Parathyroid adenoma (tissue), 2 donors: ENCODE measurements around the gene MGP.

ENCODE experiments used
- H2AFZ ChIP-seq: fragments of 300-600 bp; sonication (generic); one replicate; pipeline ENCODE4 v1.7.0; 2017; ENCODE audit warnings: antibody characterized with exemption, mild to moderate bottlenecking
- H3K27ac ChIP-seq: fragments of 300-600 bp; sonication (generic); one replicate; pipeline ENCODE4 v1.7.0; 2017
- H3K27me3 ChIP-seq: fragments of 300-600 bp; sonication (generic); one replicate; pipeline ENCODE4 v1.7.0; 2017; ENCODE audit warnings: low read length; ENCODE audit not compliant: control insufficient read depth, insufficient read depth
- H3K36me3 ChIP-seq: fragments of 300-600 bp; sonication (generic); one replicate; pipeline ENCODE4 v1.7.0; 2017; ENCODE audit warnings: low read length; ENCODE audit not compliant: control insufficient read depth, insufficient read depth
- H3K4me1 ChIP-seq: fragments of 300-600 bp; sonication (generic); one replicate; pipeline ENCODE4 v1.7.0; 2017; ENCODE audit warnings: control low read depth
- H3K4me2 ChIP-seq: fragments of 300-600 bp; sonication (generic); one replicate; pipeline ENCODE4 v1.7.0; 2017; ENCODE audit warnings: low read length
- H3K4me3 ChIP-seq: fragments of 300-600 bp; sonication (generic); one replicate; pipeline ENCODE4 v1.7.0; 2017; ENCODE audit warnings: low read depth, low read length
- H3K79me2 ChIP-seq: fragments of 300-600 bp; sonication (generic); one replicate; pipeline ENCODE4 v1.7.0; 2017; ENCODE audit warnings: control low read depth
- H3K9ac ChIP-seq: fragments of 300-600 bp; sonication (generic); one replicate; pipeline ENCODE4 v1.7.0; 2017; ENCODE audit warnings: mild to moderate bottlenecking
- H3K9me3 ChIP-seq: fragments of 300-600 bp; sonication (generic); one replicate; pipeline ENCODE4 v1.7.0; 2017; ENCODE audit warnings: low read length; ENCODE audit not compliant: control insufficient read depth
- TF ChIP-seq, protein P1 (sequence below): fragments of 300-600 bp; sonication (generic); IDR thresholded peaks from one replicate; pipeline ENCODE4 v1.7.0; 2017; ENCODE audit warnings: antibody characterized with exemption, mild to moderate bottlenecking
- donor health status: primary hyperparathyroidism.

MGP gene

DNA sequence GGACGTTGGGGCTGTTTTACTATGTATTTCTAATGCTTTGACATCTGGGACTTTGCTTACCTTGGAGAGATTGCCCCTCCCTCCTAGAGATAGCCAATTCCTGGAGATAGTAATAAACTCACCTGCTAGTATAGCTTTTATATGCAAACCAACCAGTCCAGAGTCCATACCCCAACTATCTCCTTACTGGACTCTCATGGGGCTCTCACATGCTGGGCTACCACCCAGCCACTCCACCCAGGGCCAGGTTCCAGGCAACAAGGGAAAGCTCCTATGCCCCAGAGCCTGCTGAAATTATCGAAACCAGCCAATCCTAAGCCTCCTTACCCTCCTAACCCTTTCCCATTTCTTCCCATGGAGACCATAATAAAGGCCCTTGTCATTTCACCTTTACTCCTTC is 25.5 kb upstream of the MGP start:
- no peak overlapping the region for H3K9ac ChIP-seq
- no peaks in the 10 kb centered on the region for H3K36me3 ChIP-seq
- no peaks in the 10 kb centered on the region for H3K9me3 ChIP-seq
- H3K4me1 ChIP-seq, result no peaks in the 10 kb centered on the region
- H3K79me2 ChIP-seq, result no peaks in the 10 kb centered on the region
- no peak overlapping the region for H2AFZ ChIP-seq
- no peak overlapping the region for H3K4me3 ChIP-seq
- no peak overlapping the region for H3K27ac ChIP-seq
- H3K4me2 ChIP-seq, result no peak overlapping the region
- TF ChIP-seq, protein P1, sequence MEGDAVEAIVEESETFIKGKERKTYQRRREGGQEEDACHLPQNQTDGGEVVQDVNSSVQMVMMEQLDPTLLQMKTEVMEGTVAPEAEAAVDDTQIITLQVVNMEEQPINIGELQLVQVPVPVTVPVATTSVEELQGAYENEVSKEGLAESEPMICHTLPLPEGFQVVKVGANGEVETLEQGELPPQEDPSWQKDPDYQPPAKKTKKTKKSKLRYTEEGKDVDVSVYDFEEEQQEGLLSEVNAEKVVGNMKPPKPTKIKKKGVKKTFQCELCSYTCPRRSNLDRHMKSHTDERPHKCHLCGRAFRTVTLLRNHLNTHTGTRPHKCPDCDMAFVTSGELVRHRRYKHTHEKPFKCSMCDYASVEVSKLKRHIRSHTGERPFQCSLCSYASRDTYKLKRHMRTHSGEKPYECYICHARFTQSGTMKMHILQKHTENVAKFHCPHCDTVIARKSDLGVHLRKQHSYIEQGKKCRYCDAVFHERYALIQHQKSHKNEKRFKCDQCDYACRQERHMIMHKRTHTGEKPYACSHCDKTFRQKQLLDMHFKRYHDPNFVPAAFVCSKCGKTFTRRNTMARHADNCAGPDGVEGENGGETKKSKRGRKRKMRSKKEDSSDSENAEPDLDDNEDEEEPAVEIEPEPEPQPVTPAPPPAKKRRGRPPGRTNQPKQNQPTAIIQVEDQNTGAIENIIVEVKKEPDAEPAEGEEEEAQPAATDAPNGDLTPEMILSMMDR, result no peak
- H3K27me3 ChIP-seq, result no peaks in the 10 kb centered on the region

DNA sequence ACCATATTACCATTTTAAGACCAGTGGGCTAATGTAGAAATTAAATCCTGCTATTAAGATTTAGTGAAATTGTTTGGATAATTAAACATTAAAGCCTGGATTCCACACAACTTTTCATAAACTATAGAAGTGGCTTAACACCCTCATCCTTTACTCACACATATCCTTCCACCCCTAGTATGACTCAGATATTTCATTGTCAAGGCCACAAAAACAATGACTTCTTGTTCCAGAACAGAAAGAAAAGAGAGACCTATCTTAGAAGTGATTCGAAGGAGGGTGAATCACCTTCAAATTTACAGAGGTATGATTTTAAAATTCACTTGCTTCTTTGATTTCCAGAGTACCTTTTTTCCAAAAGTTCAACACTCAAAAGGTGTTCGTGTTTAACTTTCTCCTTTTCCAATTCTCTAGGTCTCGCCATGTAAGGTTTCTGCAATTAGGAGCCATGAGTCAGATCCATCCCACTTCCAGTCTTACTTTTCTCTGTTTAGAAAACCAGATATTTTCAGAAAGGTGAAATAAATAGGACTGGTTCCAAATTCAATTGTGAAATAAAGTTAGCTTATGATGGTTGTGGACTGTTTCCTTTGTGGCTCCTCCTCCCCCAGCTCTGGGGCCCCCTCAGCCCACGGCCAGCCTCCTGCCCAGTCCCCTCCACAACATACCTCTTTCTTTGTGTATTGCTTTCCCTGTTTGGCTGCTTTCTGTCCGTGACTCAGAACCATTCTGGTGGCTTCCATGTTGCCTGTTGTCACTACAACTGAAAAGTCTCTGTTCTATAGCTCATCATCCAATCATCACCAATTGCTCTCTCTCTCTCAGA is 24.6 kb upstream of the MGP start:
- Histone ChIP-seq H3K4me2 (no peak overlapping the region), H3K27ac (no peak overlapping the region), H3K36me3 (no peaks in the 10 kb centered on the region), H3K9ac (no peak overlapping the region), H3K79me2 (no peaks in the 10 kb centered on the region), H3K9me3 (no peaks in the 10 kb centered on the region), H3K4me3 (no peak overlapping the region), H3K4me1 (no peaks in the 10 kb centered on the region), H3K27me3 (no peaks in the 10 kb centered on the region), H2AFZ (no peak overlapping the region)
- TF ChIP-seq, protein P1, result no peak

DNA sequence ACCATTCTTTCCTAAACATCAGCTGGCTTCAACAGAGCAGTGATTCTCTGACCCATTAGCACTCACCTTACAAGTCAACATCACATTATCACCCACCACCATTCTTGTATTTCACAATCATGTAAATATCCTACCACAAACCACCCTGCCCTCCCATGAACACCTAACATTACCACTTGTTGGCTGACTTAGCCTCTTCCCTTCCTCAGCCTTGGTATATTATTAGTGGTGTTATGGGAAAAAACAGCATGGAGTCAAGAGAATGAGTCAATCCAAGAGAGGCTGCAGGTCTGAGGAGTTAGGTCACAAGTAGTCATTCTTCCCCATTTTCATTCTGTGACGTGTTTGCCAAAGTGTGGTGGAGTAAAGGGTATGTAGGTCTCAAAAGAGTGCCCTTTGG is 22.3 kb upstream of the MGP start:
- Histone ChIP-seq H2AFZ (no peak overlapping the region), H3K79me2 (no peaks in the 10 kb centered on the region), H3K9me3 (no peaks in the 10 kb centered on the region), H3K27me3 (no peaks in the 10 kb centered on the region), H3K4me3 (no peak overlapping the region), H3K9ac (no peak overlapping the region), H3K4me1 (no peaks in the 10 kb centered on the region), H3K27ac (no peak overlapping the region), H3K4me2 (no peak overlapping the region), H3K36me3 (no peaks in the 10 kb centered on the region)
- TF ChIP-seq, protein P1, result no peak

DNA sequence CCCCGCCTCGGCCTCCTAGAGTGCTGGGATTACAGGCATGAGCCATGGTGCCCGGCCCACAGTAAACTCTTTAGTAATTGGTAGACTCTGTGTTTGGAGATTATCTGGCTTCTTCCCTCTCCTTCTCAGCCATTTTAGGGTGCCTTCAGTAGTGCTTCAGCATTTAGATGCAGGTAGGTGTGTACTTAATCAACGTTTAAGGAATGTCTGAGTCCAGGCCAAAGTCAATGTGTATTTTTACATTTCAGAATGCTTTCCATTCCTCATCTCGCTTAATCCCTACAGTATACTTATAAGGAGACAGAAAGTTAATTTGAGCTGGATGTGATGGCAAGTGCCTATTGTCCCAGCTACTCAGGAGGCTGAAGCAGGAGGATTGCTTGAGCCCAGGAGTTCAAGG is 20.5 kb upstream of the MGP start:
- H3K9ac ChIP-seq, result no peak overlapping the region

More for the DNA sequence above, 20.5 kb upstream of the MGP start:
- Histone ChIP-seq H3K4me1 (no peaks in the 10 kb centered on the region), H3K9me3 (no peaks in the 10 kb centered on the region), H3K27me3 (no peaks in the 10 kb centered on the region), H3K36me3 (no peaks in the 10 kb centered on the region), H2AFZ (no peak overlapping the region), H3K27ac (no peak overlapping the region), H3K4me3 (no peak overlapping the region), H3K4me2 (no peak overlapping the region), H3K79me2 (no peaks in the 10 kb centered on the region)
- TF ChIP-seq, protein P1, result no peak
